ENCODE results near the gene KITLG.

Gene KITLG

DNA sequence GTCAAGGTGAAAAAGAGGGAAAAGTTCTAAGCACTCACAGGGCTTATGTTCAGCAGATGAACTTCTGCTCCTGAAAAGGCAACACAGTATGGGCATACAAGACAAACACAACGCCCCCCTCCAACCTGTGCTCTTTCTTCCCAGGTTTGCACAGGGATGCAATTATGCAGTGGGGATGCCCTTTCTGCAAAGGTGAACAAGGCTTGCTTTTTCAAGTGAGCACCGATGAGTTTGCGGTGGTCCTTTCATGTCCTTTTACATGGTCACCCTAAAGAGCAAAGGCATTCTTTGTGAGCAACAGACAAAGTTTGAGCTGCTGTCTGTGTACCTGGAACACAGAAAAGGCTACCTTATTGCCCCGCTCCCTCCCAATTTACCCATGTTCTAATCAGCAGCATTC is 6.7 kb downstream of the KITLG start:
- no peak for TF ChIP-seq YY1 (IDR thresholded peaks at IDR 0.05; ENCODE audit: low read depth)
- TF ChIP-seq NFIC (IDR thresholded peaks at IDR 0.05): no peak
- no peak for TF ChIP-seq TAF1 (IDR thresholded peaks at IDR 0.05; ENCODE audit: low read depth)
- no peak for TF ChIP-seq FOXM1 (IDR thresholded peaks at IDR 0.05; ENCODE audit: borderline replicate concordance, low read depth)
- no peak for TF ChIP-seq CEBPB (IDR thresholded peaks at IDR 0.05)
- no peak for TF ChIP-seq CREB1 (IDR thresholded peaks at IDR 0.05; ENCODE audit: low read depth)
- TF ChIP-seq, protein P1, sequence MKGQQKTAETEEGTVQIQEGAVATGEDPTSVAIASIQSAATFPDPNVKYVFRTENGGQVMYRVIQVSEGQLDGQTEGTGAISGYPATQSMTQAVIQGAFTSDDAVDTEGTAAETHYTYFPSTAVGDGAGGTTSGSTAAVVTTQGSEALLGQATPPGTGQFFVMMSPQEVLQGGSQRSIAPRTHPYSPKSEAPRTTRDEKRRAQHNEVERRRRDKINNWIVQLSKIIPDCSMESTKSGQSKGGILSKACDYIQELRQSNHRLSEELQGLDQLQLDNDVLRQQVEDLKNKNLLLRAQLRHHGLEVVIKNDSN (IDR thresholded peaks at IDR 0.05): no peak
- TF ChIP-seq TEAD4 (IDR thresholded peaks at IDR 0.05): no peak
- TF ChIP-seq EP300 (IDR thresholded peaks at IDR 0.05; ENCODE audit: borderline replicate concordance): no peak

DNA sequence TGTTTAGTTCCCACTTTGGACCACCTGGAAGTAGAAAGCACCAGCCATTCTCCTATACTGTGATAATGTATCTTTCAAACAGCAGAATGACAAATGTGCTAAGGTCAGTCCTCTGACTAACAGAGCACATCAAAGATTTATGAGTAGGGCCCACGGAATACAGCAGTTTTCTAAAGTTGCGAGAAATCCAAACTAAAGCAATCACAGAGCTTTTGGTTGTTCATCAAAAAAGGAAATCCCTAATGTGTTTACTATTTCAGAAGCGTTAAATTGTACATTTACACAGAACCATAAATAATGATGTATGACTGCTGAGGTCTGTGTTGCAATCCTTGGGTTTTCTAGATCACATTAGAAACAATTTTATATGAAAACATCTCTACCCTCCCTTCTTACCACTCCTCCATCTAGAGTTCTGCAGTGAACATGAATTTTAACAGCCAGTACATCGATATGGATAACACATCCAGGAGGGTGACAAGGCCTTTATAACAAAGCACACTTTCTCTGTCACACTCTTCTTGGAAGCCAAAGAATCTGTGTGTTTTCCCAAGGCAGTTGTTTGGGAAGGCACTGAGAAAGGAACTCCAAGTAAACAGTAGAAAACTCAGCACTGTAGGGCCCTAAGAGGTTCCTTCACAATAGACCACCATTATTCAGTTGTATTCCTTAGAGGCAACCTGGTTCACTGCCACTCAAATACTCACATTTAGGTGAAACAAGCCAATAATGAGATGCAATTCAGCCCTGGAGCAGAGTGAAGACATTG is 7.3 kb downstream of the KITLG start:
- no peak for TF ChIP-seq NFIC (IDR thresholded peaks at IDR 0.05)
- TF ChIP-seq EGR1 (IDR thresholded peaks at IDR 0.05): no peak
- TF ChIP-seq, protein P2, sequence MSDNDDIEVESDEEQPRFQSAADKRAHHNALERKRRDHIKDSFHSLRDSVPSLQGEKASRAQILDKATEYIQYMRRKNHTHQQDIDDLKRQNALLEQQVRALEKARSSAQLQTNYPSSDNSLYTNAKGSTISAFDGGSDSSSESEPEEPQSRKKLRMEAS (IDR thresholded peaks at IDR 0.05): no peak
- TF ChIP-seq, protein P3, sequence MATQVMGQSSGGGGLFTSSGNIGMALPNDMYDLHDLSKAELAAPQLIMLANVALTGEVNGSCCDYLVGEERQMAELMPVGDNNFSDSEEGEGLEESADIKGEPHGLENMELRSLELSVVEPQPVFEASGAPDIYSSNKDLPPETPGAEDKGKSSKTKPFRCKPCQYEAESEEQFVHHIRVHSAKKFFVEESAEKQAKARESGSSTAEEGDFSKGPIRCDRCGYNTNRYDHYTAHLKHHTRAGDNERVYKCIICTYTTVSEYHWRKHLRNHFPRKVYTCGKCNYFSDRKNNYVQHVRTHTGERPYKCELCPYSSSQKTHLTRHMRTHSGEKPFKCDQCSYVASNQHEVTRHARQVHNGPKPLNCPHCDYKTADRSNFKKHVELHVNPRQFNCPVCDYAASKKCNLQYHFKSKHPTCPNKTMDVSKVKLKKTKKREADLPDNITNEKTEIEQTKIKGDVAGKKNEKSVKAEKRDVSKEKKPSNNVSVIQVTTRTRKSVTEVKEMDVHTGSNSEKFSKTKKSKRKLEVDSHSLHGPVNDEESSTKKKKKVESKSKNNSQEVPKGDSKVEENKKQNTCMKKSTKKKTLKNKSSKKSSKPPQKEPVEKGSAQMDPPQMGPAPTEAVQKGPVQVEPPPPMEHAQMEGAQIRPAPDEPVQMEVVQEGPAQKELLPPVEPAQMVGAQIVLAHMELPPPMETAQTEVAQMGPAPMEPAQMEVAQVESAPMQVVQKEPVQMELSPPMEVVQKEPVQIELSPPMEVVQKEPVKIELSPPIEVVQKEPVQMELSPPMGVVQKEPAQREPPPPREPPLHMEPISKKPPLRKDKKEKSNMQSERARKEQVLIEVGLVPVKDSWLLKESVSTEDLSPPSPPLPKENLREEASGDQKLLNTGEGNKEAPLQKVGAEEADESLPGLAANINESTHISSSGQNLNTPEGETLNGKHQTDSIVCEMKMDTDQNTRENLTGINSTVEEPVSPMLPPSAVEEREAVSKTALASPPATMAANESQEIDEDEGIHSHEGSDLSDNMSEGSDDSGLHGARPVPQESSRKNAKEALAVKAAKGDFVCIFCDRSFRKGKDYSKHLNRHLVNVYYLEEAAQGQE (IDR thresholded peaks at IDR 0.05; ENCODE audit: low read depth): no peak
- TF ChIP-seq TAF1 (IDR thresholded peaks at IDR 0.05; ENCODE audit: low read depth): no peak
- no peak for TF ChIP-seq FOXM1 (IDR thresholded peaks at IDR 0.05; ENCODE audit: borderline replicate concordance, low read depth)
- TF ChIP-seq TCF12 (IDR thresholded peaks at IDR 0.05; ENCODE audit: low read depth): no peak
- no peak for TF ChIP-seq CEBPB (IDR thresholded peaks at IDR 0.05)

DNA sequence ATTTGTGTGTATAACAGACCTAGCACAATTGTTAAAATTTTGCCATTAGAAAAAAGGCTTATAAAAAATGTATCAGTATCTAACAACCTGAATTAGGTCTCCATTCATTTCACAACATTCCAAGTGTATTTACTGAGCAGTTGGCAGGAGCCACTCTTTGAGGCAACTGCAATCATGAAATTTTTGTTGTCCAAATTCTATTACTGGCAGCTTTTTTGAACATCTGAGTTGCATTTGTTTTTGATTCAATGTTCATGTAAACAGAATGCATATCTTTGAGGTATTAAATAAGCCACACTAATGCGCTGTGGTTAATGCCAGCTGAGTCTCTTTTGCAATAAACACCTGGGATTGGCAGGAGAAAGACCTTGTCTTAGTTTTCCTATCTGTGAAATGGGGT is 8.7 kb downstream of the KITLG start:
- no peak for TF ChIP-seq YY1 (IDR thresholded peaks at IDR 0.05; ENCODE audit: low read depth)
- TF ChIP-seq EP300 (IDR thresholded peaks at IDR 0.05; ENCODE audit: borderline replicate concordance): no peak
- TF ChIP-seq, protein P1 (IDR thresholded peaks at IDR 0.05): no peak
- TF ChIP-seq, protein P2 (IDR thresholded peaks at IDR 0.05): no peak
- no peak for TF ChIP-seq RAD21 (IDR thresholded peaks at IDR 0.05; ENCODE audit: low read depth)
- no peak for TF ChIP-seq CEBPB (IDR thresholded peaks at IDR 0.05)
- TF ChIP-seq, protein P3 (IDR thresholded peaks at IDR 0.05; ENCODE audit: low read depth): no peak
- TF ChIP-seq TEAD4 (IDR thresholded peaks at IDR 0.05): no peak
- TF ChIP-seq TAF1 (IDR thresholded peaks at IDR 0.05; ENCODE audit: low read depth): no peak
- no peak for TF ChIP-seq FOXM1 (IDR thresholded peaks at IDR 0.05; ENCODE audit: borderline replicate concordance, low read depth)
- no peak for TF ChIP-seq ZBTB7A (IDR thresholded peaks at IDR 0.05; ENCODE audit: low read depth)
- TF ChIP-seq TCF12 (IDR thresholded peaks at IDR 0.05; ENCODE audit: low read depth): no peak
- no peak for TF ChIP-seq NFIC (IDR thresholded peaks at IDR 0.05)
- TF ChIP-seq CREB1 (IDR thresholded peaks at IDR 0.05; ENCODE audit: low read depth): no peak
- no peak for TF ChIP-seq EGR1 (IDR thresholded peaks at IDR 0.05)

DNA sequence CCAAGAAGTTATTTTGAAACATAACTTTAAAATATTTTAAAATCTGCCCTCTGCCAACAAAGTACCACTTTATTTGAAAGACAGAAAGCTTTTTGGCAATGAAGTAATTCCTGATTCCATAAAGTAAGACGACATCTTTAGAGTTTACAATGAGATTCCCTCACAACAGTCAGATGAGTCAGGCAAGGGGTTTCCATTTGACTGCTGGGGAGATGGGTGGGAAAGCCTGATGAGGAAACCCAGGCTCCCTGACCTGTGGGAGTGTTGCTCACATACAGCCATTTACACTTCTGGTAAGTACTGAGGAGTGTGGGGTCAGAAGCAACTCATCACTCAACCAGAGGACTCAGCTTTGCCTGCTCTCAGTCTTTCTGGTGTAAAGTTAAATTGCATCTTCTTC is 10.2 kb downstream of the KITLG start:
- TF ChIP-seq CEBPB (IDR thresholded peaks at IDR 0.05) (no peak), NFIC (IDR thresholded peaks at IDR 0.05) (no peak), EP300 (IDR thresholded peaks at IDR 0.05; ENCODE audit: borderline replicate concordance) (no peak), FOXM1 (IDR thresholded peaks at IDR 0.05; ENCODE audit: borderline replicate concordance, low read depth) (no peak), TCF12 (IDR thresholded peaks at IDR 0.05; ENCODE audit: low read depth) (no peak), TAF1 (IDR thresholded peaks at IDR 0.05; ENCODE audit: low read depth) (no peak), RAD21 (IDR thresholded peaks at IDR 0.05; ENCODE audit: low read depth) (no peak), TEAD4 (IDR thresholded peaks at IDR 0.05) (no peak), ZBTB7A (IDR thresholded peaks at IDR 0.05; ENCODE audit: low read depth) (no peak), CREB1 (IDR thresholded peaks at IDR 0.05; ENCODE audit: low read depth) (no peak), EGR1 (IDR thresholded peaks at IDR 0.05) (no peak), YY1 (IDR thresholded peaks at IDR 0.05; ENCODE audit: low read depth) (no peak)
- TF ChIP-seq, protein P3 (IDR thresholded peaks at IDR 0.05; ENCODE audit: low read depth): no peak
- TF ChIP-seq, protein P2 (IDR thresholded peaks at IDR 0.05): no peak
- TF ChIP-seq, protein P1 (IDR thresholded peaks at IDR 0.05): no peak

Measured in Ishikawa (cell line).